ENCODE results near the gene FNDC5. TPM values are rescaled to one million over a fixed set of nuclear protein-coding genes. Genes with fewer than 3 reads are reported as not detected.
A peak's percentile ranks its signal among the peaks of the same experiment; 100 is the strongest.

The FNDC5 gene
- total and polyA plus RNA-seq, 8 donors = 4.6 to 13.3 (median 8.9) TPM; not detected in 1

- Histone ChIP-seq H3K27me3 (peaks cover 28 to 85% of the 10 kb centered on the region in 2 donors), H3K4me3 (no peak overlapping the region)
- no peak for ATAC-seq
Measured at GRCh38 chr1:32891630-32892029, 20.9 kb upstream of the FNDC5 start.

GRCh38 chr1:32891241-32891570 lies 20.5 kb upstream of the FNDC5 start:
- H3K27ac ChIP-seq = no peak overlapping the region
- H3K4me1 ChIP-seq = peaks cover 0 to 13% of the 10 kb centered on the region in 2 donors
- intact Hi-C loops (cut with DNase I) = no loop called here
- TF ChIP-seq, protein P1, sequence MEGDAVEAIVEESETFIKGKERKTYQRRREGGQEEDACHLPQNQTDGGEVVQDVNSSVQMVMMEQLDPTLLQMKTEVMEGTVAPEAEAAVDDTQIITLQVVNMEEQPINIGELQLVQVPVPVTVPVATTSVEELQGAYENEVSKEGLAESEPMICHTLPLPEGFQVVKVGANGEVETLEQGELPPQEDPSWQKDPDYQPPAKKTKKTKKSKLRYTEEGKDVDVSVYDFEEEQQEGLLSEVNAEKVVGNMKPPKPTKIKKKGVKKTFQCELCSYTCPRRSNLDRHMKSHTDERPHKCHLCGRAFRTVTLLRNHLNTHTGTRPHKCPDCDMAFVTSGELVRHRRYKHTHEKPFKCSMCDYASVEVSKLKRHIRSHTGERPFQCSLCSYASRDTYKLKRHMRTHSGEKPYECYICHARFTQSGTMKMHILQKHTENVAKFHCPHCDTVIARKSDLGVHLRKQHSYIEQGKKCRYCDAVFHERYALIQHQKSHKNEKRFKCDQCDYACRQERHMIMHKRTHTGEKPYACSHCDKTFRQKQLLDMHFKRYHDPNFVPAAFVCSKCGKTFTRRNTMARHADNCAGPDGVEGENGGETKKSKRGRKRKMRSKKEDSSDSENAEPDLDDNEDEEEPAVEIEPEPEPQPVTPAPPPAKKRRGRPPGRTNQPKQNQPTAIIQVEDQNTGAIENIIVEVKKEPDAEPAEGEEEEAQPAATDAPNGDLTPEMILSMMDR (IDR thresholded peaks at IDR 0.05) = no peak
- H3K36me3 ChIP-seq = no peaks in the 10 kb centered on the region
- ATAC-seq (no peak), DNase-seq (no peak)
- H3K27me3 ChIP-seq = peaks cover 33 to 90% of the 10 kb centered on the region in 2 donors
- no peaks in the 10 kb centered on the region for H3K9me3 ChIP-seq
- H3K4me3 ChIP-seq = no peak overlapping the region

More at GRCh38 chr1:32891630-32892029, 20.9 kb upstream of the FNDC5 start:
- TF ChIP-seq, protein P1 (IDR thresholded peaks at IDR 0.05) = no peak
- intact Hi-C loops (cut with DNase I) = no loop called here
- Histone ChIP-seq H3K27ac (no peak overlapping the region), H3K4me1 (peaks cover 0 to 13% of the 10 kb centered on the region in 2 donors), H3K9me3 (no peaks in the 10 kb centered on the region), H3K36me3 (no peaks in the 10 kb centered on the region)
- DNase-seq = no peak

GRCh38 chr1:32890516-32891240 lies 20.0 kb upstream of the FNDC5 start:
- no peak for ATAC-seq
- Histone ChIP-seq H3K4me3 (no peak overlapping the region), H3K36me3 (no peaks in the 10 kb centered on the region), H3K27ac (no peak overlapping the region), H3K9me3 (no peaks in the 10 kb centered on the region), H3K27me3 (peaks cover 38 to 95% of the 10 kb centered on the region in 2 donors), H3K4me1 (peaks cover 0 to 13% of the 10 kb centered on the region in 2 donors)
- DNase-seq = peak in 1 of 4 donors; percentile 3
- intact Hi-C loops (cut with DNase I) = no loop called here
- TF ChIP-seq, protein P1 (IDR thresholded peaks at IDR 0.05) = no peak

GRCh38 chr1:32889731-32890278 lies 19.1 kb upstream of the FNDC5 start:
- TF ChIP-seq, protein P1 (IDR thresholded peaks at IDR 0.05) = no peak
- Histone ChIP-seq H3K4me3 (no peak overlapping the region), H3K27ac (no peak overlapping the region), H3K4me1 (peaks cover 0 to 13% of the 10 kb centered on the region in 2 donors), H3K9me3 (no peaks in the 10 kb centered on the region), H3K36me3 (no peaks in the 10 kb centered on the region), H3K27me3 (peaks cover 44 to 97% of the 10 kb centered on the region in 2 donors)
- intact Hi-C loops (cut with DNase I) = no loop called here
- no peak for ATAC-seq
- no peak for DNase-seq

DNA sequence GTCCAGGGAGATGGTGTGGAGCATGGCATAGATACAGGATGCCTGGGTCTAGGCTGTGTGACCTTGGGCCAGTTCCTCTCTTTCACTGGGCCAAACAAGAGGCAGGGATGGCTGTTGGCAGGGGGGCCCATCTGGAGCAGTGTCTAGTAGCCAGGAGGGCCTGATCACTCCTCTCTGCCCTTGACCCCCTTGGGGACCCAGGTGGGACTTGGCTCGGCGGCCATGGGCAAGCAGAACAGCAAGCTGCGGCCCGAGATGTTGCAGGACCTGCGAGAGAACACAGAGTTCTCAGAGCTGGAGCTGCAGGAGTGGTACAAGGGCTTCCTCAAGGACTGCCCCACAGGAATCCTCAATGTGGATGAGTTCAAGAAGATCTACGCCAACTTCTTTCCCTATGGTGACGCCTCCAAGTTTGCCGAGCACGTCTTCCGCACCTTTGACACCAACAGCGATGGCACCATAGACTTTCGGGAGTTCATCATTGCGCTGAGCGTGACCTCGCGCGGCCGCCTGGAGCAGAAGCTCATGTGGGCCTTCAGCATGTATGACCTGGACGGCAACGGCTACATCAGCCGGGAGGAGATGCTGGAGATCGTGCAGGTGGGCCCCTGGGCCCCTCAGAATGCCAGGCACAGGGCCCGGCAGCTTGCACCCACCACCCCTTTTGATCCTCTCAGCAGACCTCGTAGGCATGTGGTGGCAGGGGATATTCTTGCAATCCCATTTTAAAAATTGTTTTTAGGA lies 18.1 kb upstream of the FNDC5 start:
- peaks cover 0 to 13% of the 10 kb centered on the region in 2 donors for H3K4me1 ChIP-seq
- no peak overlapping the region for H3K4me3 ChIP-seq
- H3K9me3 ChIP-seq = no peaks in the 10 kb centered on the region
- no peaks in the 10 kb centered on the region for H3K36me3 ChIP-seq
- intact Hi-C loops (cut with DNase I) = no loop called here
- peaks cover 48 to 97% of the 10 kb centered on the region in 2 donors for H3K27me3 ChIP-seq
- TF ChIP-seq, protein P1 (IDR thresholded peaks at IDR 0.05) = no peak
- DNase-seq (peak in 1 of 4 donors; percentile 67), ATAC-seq (no peak)
- H3K27ac ChIP-seq = no peak overlapping the region
